Tibial artery (tissue), 4 donors: Measurements from ENCODE around the gene APEX2.

ENCODE experiments used
- DNase-seq, 2 donors: peaks; one replicate each; pipeline ENCODE4 v3.0.0-alpha.2; 2019
- H3K27ac ChIP-seq, 2 donors: fragments of 200-600 bp; sonication (generic) in 1 of 2; 1 replicate in 1 of 2; 2 replicates in 1 of 2; pipeline ENCODE4 v1.5.1; 2018 to 2019; ENCODE audit warnings: mild to moderate bottlenecking in 1 of 2
- H3K27me3 ChIP-seq, 2 donors: fragments of 200-600 bp; sonication (generic) in 1 of 2; one replicate each; pipeline versions ENCODE4 v1.5.1 to v1.6.0; 2016 to 2019
- H3K36me3 ChIP-seq, 3 donors: fragments of 200-600 bp; sonication (generic) in 2 of 3; one replicate each; pipeline ENCODE4 v1.5.1; 2016 to 2019; ENCODE audit warnings: mild to moderate bottlenecking in 2 of 3
- H3K4me1 ChIP-seq, 4 donors: fragments of 200-600 bp; sonication (generic) in 2 of 4; 1 replicate in 3 of 4; 2 replicates in 1 of 4; pipeline ENCODE4 v1.5.1; 2016 to 2019
- H3K4me3 ChIP-seq, 2 donors: fragments of 200-600 bp; sonication (generic) in 1 of 2; 1 replicate in 1 of 2; 2 replicates in 1 of 2; pipeline ENCODE4 v1.5.1; 2018 to 2019; ENCODE audit warnings: mild to moderate bottlenecking in 2 of 2
- H3K9me3 ChIP-seq, 3 donors: fragments of 200-600 bp; sonication (generic) in 1 of 3; one replicate each; pipeline ENCODE4 v1.5.1; 2016 to 2019
- intact Hi-C: fragments of 100-400 bp; cut with DNase I; formaldehyde crosslinking; loops from one replicate; pipeline ENCODE4 v1.15.0; 2023; ENCODE audit warnings: low total_unique reads
- TF ChIP-seq, protein P1 (sequence below), 2 experiments: fragments of 200-600 bp in 1 of 2; fragments of 450-650 bp in 1 of 2; IDR thresholded peaks; one replicate each; pipeline ENCODE4 v1.5.1; 2017 to 2019; ENCODE audit warnings: antibody characterized with exemption in 2 of 2, mild to moderate bottlenecking in 1 of 2, moderate library complexity in 1 of 2

The APEX2 gene

DNA sequence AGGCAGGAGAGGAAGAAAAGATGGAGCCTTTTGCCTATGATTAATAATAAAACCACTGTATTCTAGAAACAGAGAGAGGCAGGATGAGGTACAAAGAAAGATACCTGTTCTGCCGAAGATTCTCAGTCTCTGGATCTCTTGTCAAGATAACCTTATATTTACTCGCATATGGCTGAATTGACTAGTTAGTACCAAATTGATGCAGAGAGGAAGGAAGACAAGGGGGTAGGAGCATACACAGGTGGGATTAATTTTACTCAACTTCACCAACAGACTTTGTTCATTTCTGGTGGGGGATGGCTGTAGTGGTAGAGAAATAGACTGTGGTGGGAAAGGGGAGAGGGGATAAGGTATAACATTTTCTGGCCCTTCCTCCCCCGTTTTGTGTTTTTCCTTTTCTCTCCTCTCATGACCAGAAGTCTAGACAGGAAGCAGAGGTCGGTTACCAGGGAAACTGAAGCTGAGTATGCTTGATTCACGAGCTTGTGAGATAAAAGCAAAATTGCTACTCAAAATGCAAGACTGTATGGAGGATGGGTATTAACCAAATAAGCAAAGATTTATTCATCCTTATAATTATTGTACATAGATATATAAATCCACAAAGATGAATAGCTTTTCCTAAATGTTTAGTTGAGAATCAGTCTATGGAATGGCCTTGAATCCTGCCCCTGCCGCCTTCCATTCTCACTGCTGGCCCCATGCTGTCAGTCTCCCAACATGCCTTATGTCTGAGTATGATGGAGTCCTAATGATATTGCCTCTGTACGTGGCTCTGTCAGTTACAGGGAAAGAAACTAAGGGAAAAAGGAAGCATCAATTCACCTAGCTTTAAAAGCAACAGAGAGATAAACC, 56.9 kb downstream of the APEX2 start:
- Histone ChIP-seq H3K4me3 (peak overlapping the region; percentile 14 to 25), H3K4me1 (no peaks in the 10 kb centered on the region), H3K36me3 (no peaks in the 10 kb centered on the region), H3K27me3 (no peaks in the 10 kb centered on the region), H3K9me3 (no peaks in the 10 kb centered on the region), H3K27ac (no peak overlapping the region)
- no peak for DNase-seq
- intact Hi-C loops = no loop called here
- TF ChIP-seq, protein P1, sequence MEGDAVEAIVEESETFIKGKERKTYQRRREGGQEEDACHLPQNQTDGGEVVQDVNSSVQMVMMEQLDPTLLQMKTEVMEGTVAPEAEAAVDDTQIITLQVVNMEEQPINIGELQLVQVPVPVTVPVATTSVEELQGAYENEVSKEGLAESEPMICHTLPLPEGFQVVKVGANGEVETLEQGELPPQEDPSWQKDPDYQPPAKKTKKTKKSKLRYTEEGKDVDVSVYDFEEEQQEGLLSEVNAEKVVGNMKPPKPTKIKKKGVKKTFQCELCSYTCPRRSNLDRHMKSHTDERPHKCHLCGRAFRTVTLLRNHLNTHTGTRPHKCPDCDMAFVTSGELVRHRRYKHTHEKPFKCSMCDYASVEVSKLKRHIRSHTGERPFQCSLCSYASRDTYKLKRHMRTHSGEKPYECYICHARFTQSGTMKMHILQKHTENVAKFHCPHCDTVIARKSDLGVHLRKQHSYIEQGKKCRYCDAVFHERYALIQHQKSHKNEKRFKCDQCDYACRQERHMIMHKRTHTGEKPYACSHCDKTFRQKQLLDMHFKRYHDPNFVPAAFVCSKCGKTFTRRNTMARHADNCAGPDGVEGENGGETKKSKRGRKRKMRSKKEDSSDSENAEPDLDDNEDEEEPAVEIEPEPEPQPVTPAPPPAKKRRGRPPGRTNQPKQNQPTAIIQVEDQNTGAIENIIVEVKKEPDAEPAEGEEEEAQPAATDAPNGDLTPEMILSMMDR (IDR thresholded peaks at IDR 0.05) = no peak

DNA sequence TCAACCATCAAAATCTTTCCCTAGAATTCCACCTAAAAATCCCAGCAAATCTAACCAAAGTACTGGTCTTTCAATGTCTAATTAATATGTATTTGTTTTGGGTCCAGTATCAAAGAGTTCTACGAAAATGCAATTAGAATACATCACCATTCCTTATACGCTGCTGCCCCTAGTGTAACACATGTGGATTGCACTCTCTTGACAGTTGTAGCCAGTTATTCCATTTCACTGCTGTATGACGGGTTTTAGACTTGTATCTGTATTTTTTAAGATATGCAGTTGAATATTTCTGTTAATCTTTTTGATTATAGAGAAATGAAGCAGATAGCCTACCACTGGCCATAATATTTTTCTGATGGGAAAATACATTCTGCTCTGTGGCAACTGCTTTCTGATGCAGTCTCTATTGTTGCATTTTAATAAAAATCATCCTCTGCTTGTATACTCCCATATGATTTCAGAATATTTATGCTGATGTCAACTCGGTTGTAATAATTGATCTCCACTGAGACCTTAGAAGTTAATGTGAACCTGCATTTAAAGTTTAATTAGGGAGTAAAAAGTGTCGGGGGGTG, 57.6 kb downstream of the APEX2 start:
- no peaks in the 10 kb centered on the region for H3K9me3 ChIP-seq
- no peak overlapping the region for H3K27ac ChIP-seq
- TF ChIP-seq, protein P1 (IDR thresholded peaks at IDR 0.05) = peak; percentile 67 to 69
- no peaks in the 10 kb centered on the region for H3K36me3 ChIP-seq
- peak in 1 of 2 donors; percentile 23 for DNase-seq
- H3K27me3 ChIP-seq = no peaks in the 10 kb centered on the region
- intact Hi-C loops = no loop called here
- no peaks in the 10 kb centered on the region for H3K4me1 ChIP-seq
- peak overlapping the region; percentile 14 to 25 for H3K4me3 ChIP-seq
